ENCODE data around the gene PITPNB.

The PITPNB gene

GRCh38 chr22:27913162-27913741 is 5.8 kb downstream of the PITPNB start:
- TF ChIP-seq ZNF8 (CRISPR knock-in tag; IDR thresholded peaks at IDR 0.05) (peak; percentile 65), CSDC2 (CRISPR knock-in tag; IDR thresholded peaks at IDR 0.05) (0 out of 2 replicates have a peak, but pooled peaks have one; percentile 28), ZNF70 (CRISPR knock-in tag; IDR thresholded peaks at IDR 0.05) (0 out of 2 replicates have a peak, but pooled peaks have one; percentile 60), PPARA (CRISPR knock-in tag; IDR thresholded peaks at IDR 0.05; ENCODE audit: borderline replicate concordance) (peak; percentile 26; the same call in 1 of the 2 replicates), TCF4 (CRISPR knock-in tag; IDR thresholded peaks at IDR 0.05; ENCODE audit: borderline replicate concordance) (peak; percentile 100), PATZ1 (CRISPR knock-in tag; IDR thresholded peaks at IDR 0.05; ENCODE audit: borderline replicate concordance) (no peak), OSR1 (CRISPR knock-in tag; IDR thresholded peaks at IDR 0.05) (no peak), ZFP30 (CRISPR knock-in tag; IDR thresholded peaks at IDR 0.05) (no peak), BACH2 (CRISPR knock-in tag; IDR thresholded peaks at IDR 0.05; ENCODE audit: borderline replicate concordance) (peak; percentile 37; the same call in 1 of the 2 replicates), ZNF565 (CRISPR knock-in tag; conservative IDR thresholded peaks at IDR 0.05; ENCODE audit: low read depth) (no peak), ARNTL (CRISPR knock-in tag; IDR thresholded peaks at IDR 0.05; ENCODE audit: borderline replicate concordance, low read depth) (no peak), SNAI2 (CRISPR knock-in tag; IDR thresholded peaks at IDR 0.05) (no peak), CSRNP3 (CRISPR knock-in tag; IDR thresholded peaks at IDR 0.05) (peak; percentile 92; the same call in 1 of the 2 replicates), RARB (CRISPR knock-in tag; IDR thresholded peaks at IDR 0.05) (no peak), POU6F1 (CRISPR knock-in tag; IDR thresholded peaks at IDR 0.05; ENCODE audit: borderline replicate concordance, low read depth) (0 out of 2 replicates have a peak, but pooled peaks have one; percentile 49), ISL1 (CRISPR knock-in tag; IDR thresholded peaks at IDR 0.05) (peak; percentile 92), TOX (CRISPR knock-in tag; IDR thresholded peaks at IDR 0.05; ENCODE audit: borderline replicate concordance) (no peak), TSHZ2 (CRISPR knock-in tag; IDR thresholded peaks at IDR 0.05) (peak; percentile 99), GLIS3 (CRISPR knock-in tag; IDR thresholded peaks at IDR 0.05) (peak; percentile 94), ZFP3 (CRISPR knock-in tag; IDR thresholded peaks at IDR 0.05) (peak; percentile 73; the same call in 1 of the 2 replicates), ZC3H10 (CRISPR knock-in tag; IDR thresholded peaks at IDR 0.05) (no peak), ESRRG (CRISPR knock-in tag; IDR thresholded peaks at IDR 0.05) (peak; percentile 50; the same call in 1 of the 2 replicates)
- TF ChIP-seq, protein P1, sequence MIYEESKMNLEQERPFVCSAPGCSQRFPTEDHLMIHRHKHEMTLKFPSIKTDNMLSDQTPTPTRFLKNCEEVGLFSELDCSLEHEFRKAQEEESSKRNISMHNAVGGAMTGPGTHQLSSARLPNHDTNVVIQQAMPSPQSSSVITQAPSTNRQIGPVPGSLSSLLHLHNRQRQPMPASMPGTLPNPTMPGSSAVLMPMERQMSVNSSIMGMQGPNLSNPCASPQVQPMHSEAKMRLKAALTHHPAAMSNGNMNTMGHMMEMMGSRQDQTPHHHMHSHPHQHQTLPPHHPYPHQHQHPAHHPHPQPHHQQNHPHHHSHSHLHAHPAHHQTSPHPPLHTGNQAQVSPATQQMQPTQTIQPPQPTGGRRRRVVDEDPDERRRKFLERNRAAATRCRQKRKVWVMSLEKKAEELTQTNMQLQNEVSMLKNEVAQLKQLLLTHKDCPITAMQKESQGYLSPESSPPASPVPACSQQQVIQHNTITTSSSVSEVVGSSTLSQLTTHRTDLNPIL (CRISPR knock-in tag; IDR thresholded peaks at IDR 0.05; ENCODE audit: low read depth) = 0 out of 2 replicates have a peak, but pooled peaks have one; percentile 50
- ATAC-seq = peak; percentile 86

GRCh38 chr22:27912101-27912500 is 7.0 kb downstream of the PITPNB start:
- no peak for ATAC-seq
- TF ChIP-seq, protein P1 (CRISPR knock-in tag; IDR thresholded peaks at IDR 0.05; ENCODE audit: low read depth) = no peak
- TF ChIP-seq ZFP30 (CRISPR knock-in tag; IDR thresholded peaks at IDR 0.05) (no peak), ISL1 (CRISPR knock-in tag; IDR thresholded peaks at IDR 0.05) (no peak), POU6F1 (CRISPR knock-in tag; IDR thresholded peaks at IDR 0.05; ENCODE audit: borderline replicate concordance, low read depth) (no peak), BACH2 (CRISPR knock-in tag; IDR thresholded peaks at IDR 0.05; ENCODE audit: borderline replicate concordance) (no peak), CSRNP3 (CRISPR knock-in tag; IDR thresholded peaks at IDR 0.05) (no peak), ESRRG (CRISPR knock-in tag; IDR thresholded peaks at IDR 0.05) (no peak), ZNF565 (CRISPR knock-in tag; conservative IDR thresholded peaks at IDR 0.05; ENCODE audit: low read depth) (no peak)
